ENCODE results near the gene MEAF6.
"Not testable (repeated sequence)": the region's sequence is repeated elsewhere in the genome, so short reads cannot be mapped to it uniquely, and the experiment has no call there.

Gene MEAF6

DNA sequence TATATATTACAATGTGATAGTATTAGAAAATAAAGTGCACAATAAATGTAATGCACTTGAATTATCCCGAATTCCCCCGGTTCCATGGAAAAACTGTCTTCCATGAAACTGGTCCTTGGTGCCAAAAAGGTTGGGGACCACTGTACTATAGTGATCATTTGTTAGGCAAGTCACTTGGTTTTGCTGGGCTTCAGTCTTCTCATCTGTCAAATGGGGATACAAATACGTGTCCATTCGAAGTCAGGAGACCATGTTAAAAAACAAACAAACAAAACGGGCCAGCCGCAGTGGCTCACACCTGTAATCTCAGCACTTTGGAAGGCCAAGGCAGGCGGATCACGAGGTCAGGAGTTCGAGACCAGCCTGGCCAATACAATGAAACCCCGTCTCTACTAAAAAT lies 24.6 kb upstream of the MEAF6 start:
- H3K27ac ChIP-seq (replicated peaks; ENCODE audit: low read length); H3K9ac ChIP-seq (ENCODE audit: low read depth, low read length, poor library complexity); H3K4me2 ChIP-seq (ENCODE audit: insufficient read depth, low read length, poor library complexity, severe bottlenecking); H3K27me3 ChIP-seq (ENCODE audit: control insufficient read depth in 3 of 3, insufficient read depth in 3 of 3, low read depth in 1 of 3, low read length in 3 of 3); H3K14ac ChIP-seq (ENCODE audit: low read length); H2BK120ac ChIP-seq (ENCODE audit: low read depth, low read length); H2BK5ac ChIP-seq (ENCODE audit: low read length); H2AFZ ChIP-seq (ENCODE audit: low read length); H3K4me3 ChIP-seq (ENCODE audit: low read length in 2 of 2); H2AK5ac ChIP-seq (ENCODE audit: low read depth, low read length); H3K4ac ChIP-seq (ENCODE audit: low read length); H3K23ac ChIP-seq (ENCODE audit: low read depth, low read length, poor library complexity); H3K9me3 ChIP-seq (replicated peaks in 1 of 2; ENCODE audit: control insufficient read depth in 2 of 2, insufficient read depth in 1 of 2, low read depth in 1 of 2, low read length in 2 of 2); H2BK12ac ChIP-seq (ENCODE audit: low read length); H3K18ac ChIP-seq (ENCODE audit: low read length); H4K91ac ChIP-seq (ENCODE audit: low read depth, low read length, poor library complexity); H4K8ac ChIP-seq (ENCODE audit: low read depth, low read length); H3K4me1 ChIP-seq (ENCODE audit: control insufficient read depth in 2 of 2, insufficient read depth in 1 of 2, low read depth in 1 of 2, low read length in 2 of 2); H3K79me1 ChIP-seq (ENCODE audit: low read depth, low read length); H2BK15ac ChIP-seq (ENCODE audit: low read length); DNase-seq (ENCODE audit: low spot score): not testable (repeated sequence)
- no CpG with 5 or more reads among the region's 10 CpGs for WGBS, 2 donors (ENCODE audit: extremely low coverage in 2 of 2, insufficient read length in 2 of 2, insufficient replicate concordance in 1 of 2)
- peaks cover 23 to 80% of the 10 kb centered on the region in 2 donors for H3K36me3 ChIP-seq (replicated peaks in 1 of 2; ENCODE audit: control insufficient read depth in 2 of 2, insufficient read depth in 2 of 2, low read length in 2 of 2)

DNA sequence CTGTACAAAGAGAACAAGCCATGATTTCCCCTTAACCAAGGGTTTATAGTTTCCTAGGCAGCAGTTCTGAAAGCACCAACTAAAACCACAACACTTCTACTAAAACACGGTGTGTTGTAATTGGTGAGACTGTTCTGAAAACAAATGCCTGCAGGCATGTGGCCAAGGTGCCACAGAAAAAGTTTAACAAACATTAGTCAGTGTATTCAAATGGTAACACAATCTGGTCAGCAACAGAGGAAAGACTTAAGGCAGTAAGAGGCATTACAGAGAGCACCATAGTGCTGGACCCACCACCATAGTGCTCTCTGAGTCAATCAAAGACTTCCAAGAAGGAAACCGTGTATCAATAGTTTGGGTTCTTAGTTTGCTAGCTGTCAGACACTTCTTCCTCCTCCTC lies 22.8 kb upstream of the MEAF6 start:
- Histone ChIP-seq H2BK5ac (ENCODE audit: low read length) (no peak overlapping the region), H3K79me1 (ENCODE audit: low read depth, low read length) (no peaks in the 10 kb centered on the region), H3K18ac (ENCODE audit: low read length) (no peak overlapping the region), H3K4me3 (ENCODE audit: low read length in 2 of 2) (no peak overlapping the region), H3K9ac (ENCODE audit: low read depth, low read length, poor library complexity) (no peak overlapping the region), H2AFZ (ENCODE audit: low read length) (no peak overlapping the region), H3K23ac (ENCODE audit: low read depth, low read length, poor library complexity) (no peak overlapping the region), H3K14ac (ENCODE audit: low read length) (no peak overlapping the region), H2AK5ac (ENCODE audit: low read depth, low read length) (no peak overlapping the region), H3K27me3 (ENCODE audit: control insufficient read depth in 3 of 3, insufficient read depth in 3 of 3, low read depth in 1 of 3, low read length in 3 of 3) (no peaks in the 10 kb centered on the region), H3K4me2 (ENCODE audit: insufficient read depth, low read length, poor library complexity, severe bottlenecking) (no peak overlapping the region), H2BK12ac (ENCODE audit: low read length) (no peak overlapping the region), H3K27ac (replicated peaks; ENCODE audit: low read length) (no peak overlapping the region), H2BK120ac (ENCODE audit: low read depth, low read length) (no peak overlapping the region), H2BK15ac (ENCODE audit: low read length) (no peak overlapping the region), H3K4me1 (ENCODE audit: control insufficient read depth in 2 of 2, insufficient read depth in 1 of 2, low read depth in 1 of 2, low read length in 2 of 2) (no peaks in the 10 kb centered on the region), H3K36me3 (replicated peaks in 1 of 2; ENCODE audit: control insufficient read depth in 2 of 2, insufficient read depth in 2 of 2, low read length in 2 of 2) (peaks cover 23 to 66% of the 10 kb centered on the region in 2 donors), H3K4ac (ENCODE audit: low read length) (no peak overlapping the region), H4K91ac (ENCODE audit: low read depth, low read length, poor library complexity) (no peak overlapping the region), H4K8ac (ENCODE audit: low read depth, low read length) (no peak overlapping the region), H3K9me3 (replicated peaks in 1 of 2; ENCODE audit: control insufficient read depth in 2 of 2, insufficient read depth in 1 of 2, low read depth in 1 of 2, low read length in 2 of 2) (no peaks in the 10 kb centered on the region)
- no peak for DNase-seq (ENCODE audit: low spot score)
- no CpG with 5 or more reads among the region's 2 CpGs for WGBS, 2 donors (ENCODE audit: extremely low coverage in 2 of 2, insufficient read length in 2 of 2, insufficient replicate concordance in 1 of 2)

DNA sequence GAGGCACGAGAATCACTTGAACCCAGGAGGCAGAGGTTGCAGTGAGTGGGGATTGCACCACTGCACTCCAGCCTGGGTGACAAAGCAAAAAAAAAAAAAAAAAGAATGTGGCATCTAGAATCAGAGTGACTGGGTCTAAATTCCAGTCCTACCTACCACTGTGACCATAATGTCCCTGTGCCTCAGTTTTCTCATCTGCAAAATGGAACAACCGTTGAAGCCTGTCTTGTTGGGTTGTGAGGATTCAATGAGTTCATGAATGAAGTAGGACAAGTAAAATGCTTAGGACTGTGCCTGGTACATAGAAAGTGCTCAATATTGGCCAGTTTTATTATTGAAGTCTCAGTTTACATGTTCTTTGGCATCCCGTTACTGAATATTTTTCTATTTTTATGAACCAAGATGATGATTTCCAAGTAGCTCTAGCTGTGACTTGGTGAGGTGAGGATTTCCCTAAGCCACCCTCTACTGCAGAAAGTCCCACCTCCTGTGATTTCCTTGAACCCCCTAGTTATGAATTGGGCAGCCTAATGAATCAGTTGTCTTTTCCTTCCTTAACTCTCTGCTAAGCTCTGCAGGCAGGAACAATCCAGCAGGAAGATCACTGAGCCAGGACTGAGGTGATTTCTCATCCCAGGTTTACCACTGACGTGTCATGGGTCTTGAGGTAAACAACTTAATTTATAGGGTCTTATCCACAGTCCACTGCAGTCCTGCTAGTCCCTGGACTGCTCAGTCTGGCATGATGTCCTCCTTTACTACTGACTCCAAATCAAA lies 18.9 kb upstream of the MEAF6 start:
- Histone ChIP-seq H3K27me3 (ENCODE audit: control insufficient read depth in 3 of 3, insufficient read depth in 3 of 3, low read depth in 1 of 3, low read length in 3 of 3) (no peaks in the 10 kb centered on the region), H2AK5ac (ENCODE audit: low read depth, low read length) (no peak overlapping the region), H3K4me1 (ENCODE audit: control insufficient read depth in 2 of 2, insufficient read depth in 1 of 2, low read depth in 1 of 2, low read length in 2 of 2) (no peaks in the 10 kb centered on the region), H2BK120ac (ENCODE audit: low read depth, low read length) (no peak overlapping the region), H2BK12ac (ENCODE audit: low read length) (no peak overlapping the region), H3K36me3 (replicated peaks in 1 of 2; ENCODE audit: control insufficient read depth in 2 of 2, insufficient read depth in 2 of 2, low read length in 2 of 2) (peaks cover 6 to 33% of the 10 kb centered on the region in 2 donors), H3K18ac (ENCODE audit: low read length) (no peak overlapping the region), H3K14ac (ENCODE audit: low read length) (no peak overlapping the region), H3K9me3 (replicated peaks in 1 of 2; ENCODE audit: control insufficient read depth in 2 of 2, insufficient read depth in 1 of 2, low read depth in 1 of 2, low read length in 2 of 2) (no peaks in the 10 kb centered on the region), H4K91ac (ENCODE audit: low read depth, low read length, poor library complexity) (no peak overlapping the region), H3K79me1 (ENCODE audit: low read depth, low read length) (no peaks in the 10 kb centered on the region), H2BK5ac (ENCODE audit: low read length) (no peak overlapping the region), H3K4ac (ENCODE audit: low read length) (no peak overlapping the region), H2BK15ac (ENCODE audit: low read length) (no peak overlapping the region), H3K4me2 (ENCODE audit: insufficient read depth, low read length, poor library complexity, severe bottlenecking) (no peak overlapping the region), H2AFZ (ENCODE audit: low read length) (no peak overlapping the region), H3K9ac (ENCODE audit: low read depth, low read length, poor library complexity) (no peak overlapping the region), H4K8ac (ENCODE audit: low read depth, low read length) (no peak overlapping the region), H3K27ac (replicated peaks; ENCODE audit: low read length) (no peak overlapping the region), H3K23ac (ENCODE audit: low read depth, low read length, poor library complexity) (no peak overlapping the region), H3K4me3 (ENCODE audit: low read length in 2 of 2) (no peak overlapping the region)
- DNase-seq (ENCODE audit: low spot score) = no peak
- WGBS, 2 donors (ENCODE audit: extremely low coverage in 2 of 2, insufficient read length in 2 of 2, insufficient replicate concordance in 1 of 2) = no CpG with 5 or more reads among the region's 4 CpGs

DNA sequence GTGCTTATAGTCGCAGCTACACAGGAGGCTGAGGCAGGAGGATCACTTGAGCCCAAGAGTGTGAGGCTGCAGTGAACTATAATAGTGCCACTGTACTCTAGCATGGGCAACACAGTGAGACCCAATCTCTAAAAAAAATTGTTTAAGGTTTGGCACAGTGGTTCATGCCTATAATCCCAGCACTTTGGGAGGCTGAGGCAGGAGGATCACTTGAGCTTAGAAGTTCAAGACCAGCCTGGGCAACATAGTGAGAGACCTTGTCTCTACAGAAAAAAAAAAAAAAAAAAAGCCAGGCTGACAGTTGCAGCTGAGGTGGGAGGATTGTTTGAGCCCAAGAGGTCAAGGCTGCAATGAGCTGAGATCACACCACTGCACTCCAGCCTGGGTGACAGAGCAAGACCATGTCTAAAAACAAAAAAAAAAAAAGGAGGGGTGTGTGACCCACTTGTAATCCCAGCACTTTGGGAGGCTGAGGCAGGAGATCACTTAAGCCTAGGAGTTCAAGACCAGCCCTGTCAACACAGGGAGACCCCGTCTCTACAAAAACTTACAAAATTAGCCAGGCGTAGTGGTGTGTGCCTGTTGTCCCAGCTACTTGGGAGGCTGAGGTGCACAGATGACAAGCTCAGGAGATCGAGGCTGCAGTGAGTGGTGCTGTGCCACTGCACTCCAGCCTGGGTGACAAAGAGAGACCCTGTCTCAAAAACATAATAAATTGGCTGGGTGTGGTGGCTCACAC lies 18.0 kb upstream of the MEAF6 start:
- not testable (repeated sequence) for H2AFZ ChIP-seq (ENCODE audit: low read length); H2BK5ac ChIP-seq (ENCODE audit: low read length); H3K27me3 ChIP-seq (ENCODE audit: control insufficient read depth in 3 of 3, insufficient read depth in 3 of 3, low read depth in 1 of 3, low read length in 3 of 3); H3K4me3 ChIP-seq (ENCODE audit: low read length in 2 of 2); H2BK15ac ChIP-seq (ENCODE audit: low read length); H2AK5ac ChIP-seq (ENCODE audit: low read depth, low read length); H3K23ac ChIP-seq (ENCODE audit: low read depth, low read length, poor library complexity); H4K8ac ChIP-seq (ENCODE audit: low read depth, low read length); DNase-seq (ENCODE audit: low spot score); H3K9ac ChIP-seq (ENCODE audit: low read depth, low read length, poor library complexity); H3K4ac ChIP-seq (ENCODE audit: low read length); H2BK12ac ChIP-seq (ENCODE audit: low read length); H3K27ac ChIP-seq (replicated peaks; ENCODE audit: low read length); H3K14ac ChIP-seq (ENCODE audit: low read length); H4K91ac ChIP-seq (ENCODE audit: low read depth, low read length, poor library complexity); H3K79me1 ChIP-seq (ENCODE audit: low read depth, low read length); H3K4me2 ChIP-seq (ENCODE audit: insufficient read depth, low read length, poor library complexity, severe bottlenecking); H3K4me1 ChIP-seq (ENCODE audit: control insufficient read depth in 2 of 2, insufficient read depth in 1 of 2, low read depth in 1 of 2, low read length in 2 of 2); H2BK120ac ChIP-seq (ENCODE audit: low read depth, low read length); H3K9me3 ChIP-seq (replicated peaks in 1 of 2; ENCODE audit: control insufficient read depth in 2 of 2, insufficient read depth in 1 of 2, low read depth in 1 of 2, low read length in 2 of 2); H3K18ac ChIP-seq (ENCODE audit: low read length)
- no CpG with 5 or more reads among the region's 4 CpGs for WGBS, 2 donors (ENCODE audit: extremely low coverage in 2 of 2, insufficient read length in 2 of 2, insufficient replicate concordance in 1 of 2)
- peaks cover 4 to 24% of the 10 kb centered on the region in 2 donors for H3K36me3 ChIP-seq (replicated peaks in 1 of 2; ENCODE audit: control insufficient read depth in 2 of 2, insufficient read depth in 2 of 2, low read length in 2 of 2)

All from neuronal stem cell (in vitro differentiated cells).